Osteoblast (primary cell): ENCODE results near the gene DAPK1. TPM values are rescaled to one million over a fixed set of nuclear protein-coding genes. Genes with fewer than 3 reads are reported as not detected.

Experiments used
- DNase-seq: peaks from one replicate; pipeline ENCODE4 v3.0.0; 2011; ENCODE audit warnings: low spot score, mixed read lengths; ENCODE audit not compliant: insufficient read length; ENCODE audit errors: missing footprints
- H2AFZ ChIP-seq: 2 replicates; pipeline ENCODE4 v1.6.0; 2011; ENCODE audit warnings: mild to moderate bottlenecking, low read length
- H3K27ac ChIP-seq: 2 replicates; pipeline ENCODE4 v1.5.1; 2011; ENCODE audit warnings: mild to moderate bottlenecking, low read depth, low read length, moderate library complexity
- H3K27me3 ChIP-seq: 2 replicates; pipeline ENCODE4 v1.6.0; 2012; ENCODE audit warnings: mild to moderate bottlenecking, control low read depth, inconsistent platforms, low read length, moderate library complexity; ENCODE audit not compliant: insufficient read depth
- H3K36me3 ChIP-seq: 2 replicates; pipeline ENCODE4 v1.5.1; 2011; ENCODE audit warnings: mild to moderate bottlenecking, low read length, control low read depth, moderate library complexity; ENCODE audit not compliant: insufficient read depth
- H3K4me1 ChIP-seq: 2 replicates; pipeline ENCODE4 v1.5.1; 2011; ENCODE audit warnings: mild to moderate bottlenecking, low read length, control low read depth, moderate library complexity; ENCODE audit not compliant: insufficient read depth
- H3K4me2 ChIP-seq: 2 replicates; pipeline ENCODE4 v1.6.0; 2011; ENCODE audit warnings: mild to moderate bottlenecking, low read length; ENCODE audit not compliant: insufficient read depth
- H3K4me3 ChIP-seq: fragments of 200-600 bp; sonication (generic); 3 replicates; pipeline ENCODE4 v1.5.1; 2012; ENCODE audit warnings: mild to moderate bottlenecking, low read length, inconsistent platforms; ENCODE audit not compliant: insufficient read depth
- H3K79me2 ChIP-seq: 2 replicates; pipeline ENCODE4 v1.6.0; 2012; ENCODE audit warnings: mild to moderate bottlenecking, low read length, control low read depth, inconsistent platforms; ENCODE audit not compliant: insufficient read depth
- H3K9me3 ChIP-seq: 2 replicates; pipeline ENCODE4 v1.5.1; 2011; ENCODE audit warnings: low read depth, low read length, control low read depth
- H4K20me1 ChIP-seq: 2 replicates; pipeline ENCODE4 v1.6.0; 2012; ENCODE audit warnings: mild to moderate bottlenecking, low read length, control low read depth; ENCODE audit not compliant: insufficient read depth
- CTCF ChIP-seq: IDR thresholded peaks from 2 replicates; pipeline ENCODE4 v1.5.1; 2011; ENCODE audit warnings: mild to moderate bottlenecking, low read depth, low read length, moderate library complexity; ENCODE audit errors: extremely low read depth
- total RNA-seq: library from RNA; depleted of rRNA; stranded (reverse); fragments of >200 nt; gene quantifications from 2 replicates; pipeline ENCODE4 v1.2.3, GENCODE V29; 2012

The DAPK1 gene
- total RNA-seq, 1 donor = 55.4 TPM

DNA sequence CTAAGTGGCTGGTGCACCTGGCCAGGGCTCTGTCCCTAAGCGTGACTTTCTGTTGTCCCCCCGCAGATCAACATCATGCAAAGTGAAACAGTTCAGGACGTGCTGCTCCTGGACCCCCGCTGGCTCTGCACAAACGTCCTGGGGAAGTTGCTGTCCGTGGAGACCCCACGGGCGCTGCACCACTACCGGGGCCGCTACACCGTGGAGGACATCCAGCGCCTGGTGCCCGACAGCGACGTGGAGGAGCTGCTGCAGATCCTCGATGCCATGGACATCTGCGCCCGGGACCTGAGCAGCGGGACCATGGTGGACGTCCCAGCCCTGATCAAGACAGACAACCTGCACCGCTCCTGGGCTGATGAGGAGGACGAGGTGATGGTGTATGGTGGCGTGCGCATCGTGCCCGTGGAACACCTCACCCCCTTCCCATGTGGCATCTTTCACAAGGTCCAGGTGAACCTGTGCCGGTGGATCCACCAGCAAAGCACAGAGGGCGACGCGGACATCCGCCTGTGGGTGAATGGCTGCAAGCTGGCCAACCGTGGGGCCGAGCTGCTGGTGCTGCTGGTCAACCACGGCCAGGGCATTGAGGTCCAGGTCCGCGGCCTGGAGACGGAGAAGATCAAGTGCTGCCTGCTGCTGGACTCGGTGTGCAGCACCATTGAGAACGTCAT is 208.5 kb downstream of the DAPK1 start:
- Histone ChIP-seq H2AFZ (no peak overlapping the region), H3K4me1 (peaks cover 2% of the 10 kb centered on the region), H3K4me3 (no peak overlapping the region), H3K36me3 (no peaks in the 10 kb centered on the region), H3K27ac (no peak overlapping the region), H3K79me2 (no peaks in the 10 kb centered on the region), H3K4me2 (no peak overlapping the region), H4K20me1 (no peaks in the 10 kb centered on the region), H3K9me3 (no peaks in the 10 kb centered on the region), H3K27me3 (no peaks in the 10 kb centered on the region)
- DNase-seq = no peak
- TF ChIP-seq CTCF = no peak

DNA sequence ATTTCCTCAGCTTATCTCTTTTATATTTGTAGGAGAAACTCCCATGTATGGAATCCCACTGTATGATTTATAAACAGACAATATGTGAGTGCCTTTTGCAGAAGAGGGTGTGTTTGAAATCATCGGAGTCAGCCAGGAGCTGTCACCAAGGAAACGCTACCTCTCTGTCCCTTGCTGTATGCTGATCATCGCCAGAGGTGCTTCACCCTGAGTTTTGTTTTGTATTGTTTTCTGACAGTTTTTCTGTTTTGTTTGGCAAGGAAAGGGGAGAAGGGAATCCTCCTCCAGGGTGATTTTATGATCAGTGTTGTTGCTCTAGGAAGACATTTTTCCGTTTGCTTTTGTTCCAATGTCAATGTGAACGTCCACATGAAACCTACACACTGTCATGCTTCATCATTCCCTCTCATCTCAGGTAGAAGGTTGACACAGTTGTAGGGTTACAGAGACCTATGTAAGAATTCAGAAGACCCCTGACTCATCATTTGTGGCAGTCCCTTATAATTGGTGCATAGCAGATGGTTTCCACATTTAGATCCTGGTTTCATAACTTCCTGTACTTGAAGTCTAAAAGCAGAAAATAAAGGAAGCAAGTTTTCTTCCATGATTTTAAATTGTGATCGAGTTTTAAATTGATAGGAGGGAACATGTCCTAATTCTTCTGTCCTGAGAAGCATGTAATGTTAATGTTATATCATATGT is 210.3 kb downstream of the DAPK1 start:
- Histone ChIP-seq H2AFZ (no peak overlapping the region), H3K4me1 (peaks cover 20% of the 10 kb centered on the region), H3K4me3 (no peak overlapping the region), H3K79me2 (no peaks in the 10 kb centered on the region), H4K20me1 (no peaks in the 10 kb centered on the region), H3K27me3 (no peaks in the 10 kb centered on the region), H3K36me3 (no peaks in the 10 kb centered on the region), H3K4me2 (no peak overlapping the region), H3K9me3 (no peaks in the 10 kb centered on the region), H3K27ac (no peak overlapping the region)
- TF ChIP-seq CTCF = no peak
- no peak for DNase-seq

DNA sequence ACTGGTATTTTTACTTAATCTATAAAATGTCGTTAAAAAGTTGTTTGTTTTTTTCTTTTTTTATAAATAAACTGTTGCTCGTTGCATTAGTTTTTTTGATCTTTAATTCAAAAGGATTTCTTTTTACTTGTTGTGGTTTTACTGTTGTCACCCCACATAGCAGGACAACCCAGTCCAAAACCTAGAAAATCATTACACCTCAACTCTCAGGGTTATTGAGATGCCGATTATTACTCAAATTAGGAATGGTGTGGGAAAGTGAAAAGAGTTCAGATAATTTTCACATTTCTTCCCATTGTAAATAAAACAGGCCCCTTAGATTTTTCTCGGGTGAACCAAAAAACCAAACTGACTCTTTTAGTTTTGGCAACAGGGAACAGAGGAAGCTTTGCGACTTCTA is 210.9 kb downstream of the DAPK1 start:
- no peak for TF ChIP-seq CTCF

DNA sequence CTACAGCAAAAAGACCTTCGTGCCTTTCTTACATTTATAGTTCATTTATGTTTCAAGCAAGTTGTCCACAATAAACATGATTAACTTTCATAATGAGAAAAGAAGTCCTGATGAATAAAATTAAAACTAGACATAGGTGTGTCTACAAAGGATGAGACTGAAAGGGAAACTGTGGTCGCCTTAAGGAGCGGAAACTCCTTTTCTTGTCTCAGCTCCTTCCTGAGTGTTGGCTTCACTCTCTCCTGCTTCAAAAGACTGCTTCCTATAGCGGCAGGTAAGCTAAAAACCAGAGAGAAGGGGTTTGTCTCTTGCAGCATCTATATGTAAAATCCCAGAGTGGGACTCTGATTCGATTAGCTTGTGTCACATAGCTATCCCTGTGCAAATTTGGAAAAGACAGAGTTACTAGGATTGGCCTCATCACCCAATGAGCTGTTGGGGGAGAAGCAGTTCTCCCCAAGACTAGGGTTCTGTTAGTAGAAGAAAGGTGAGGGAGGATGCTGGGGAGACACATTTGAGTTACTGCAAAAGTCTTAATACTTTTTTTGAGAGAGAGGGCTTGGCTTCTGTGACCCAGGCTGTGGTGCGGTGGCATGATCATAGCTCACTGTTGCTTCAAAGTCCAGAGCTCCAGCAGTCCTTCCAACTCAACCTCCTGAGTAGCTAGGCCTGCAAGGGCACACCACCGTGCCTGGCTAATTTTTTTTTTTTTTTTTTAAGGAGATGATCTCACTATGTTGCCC is 211.5 kb downstream of the DAPK1 start:
- H4K20me1 ChIP-seq = no peaks in the 10 kb centered on the region
- no peaks in the 10 kb centered on the region for H3K79me2 ChIP-seq
- no peak for TF ChIP-seq CTCF
- peaks cover 30% of the 10 kb centered on the region for H3K4me1 ChIP-seq
- H2AFZ ChIP-seq = no peak overlapping the region
- H3K36me3 ChIP-seq = no peaks in the 10 kb centered on the region
- no peak for DNase-seq
- H3K4me2 ChIP-seq = no peak overlapping the region
- no peaks in the 10 kb centered on the region for H3K27me3 ChIP-seq
- H3K4me3 ChIP-seq = no peak overlapping the region
- H3K9me3 ChIP-seq = no peaks in the 10 kb centered on the region
- H3K27ac ChIP-seq = no peak overlapping the region

More for the DNA sequence above, 210.9 kb downstream of the DAPK1 start:
- no peak overlapping the region for H3K4me2 ChIP-seq
- no peaks in the 10 kb centered on the region for H3K79me2 ChIP-seq
- no peaks in the 10 kb centered on the region for H3K36me3 ChIP-seq
- no peak for DNase-seq
- no peaks in the 10 kb centered on the region for H4K20me1 ChIP-seq
- peaks cover 24% of the 10 kb centered on the region for H3K4me1 ChIP-seq
- no peak overlapping the region for H2AFZ ChIP-seq
- no peaks in the 10 kb centered on the region for H3K9me3 ChIP-seq
- H3K4me3 ChIP-seq = no peak overlapping the region
- H3K27ac ChIP-seq = no peak overlapping the region
- H3K27me3 ChIP-seq = no peaks in the 10 kb centered on the region
